Ascending aorta (tissue), 2 donors: Measurements from ENCODE around the gene STRADB. TPM values are rescaled to one million over a fixed set of nuclear protein-coding genes. Genes with fewer than 3 reads are reported as not detected.

Source experiments
- DNase-seq, 2 donors: peaks; one replicate each; pipeline ENCODE4 v3.0.0-alpha.2; 2019; ENCODE audit warnings: low spot score in 2 of 2
- H3K27ac ChIP-seq, 2 donors: fragments of 200-600 bp; sonication (generic); one replicate each; pipeline ENCODE4 v1.5.1; 2016 to 2017; ENCODE audit warnings: mild to moderate bottlenecking in 1 of 2
- H3K27me3 ChIP-seq: fragments of 200-600 bp; sonication (generic); one replicate; pipeline ENCODE4 v1.5.1; 2017
- H3K36me3 ChIP-seq, 2 donors: fragments of 200-600 bp; sonication (generic); one replicate each; pipeline ENCODE4 v1.5.1; 2016
- H3K4me1 ChIP-seq, 2 donors: fragments of 200-600 bp; sonication (generic); one replicate each; pipeline ENCODE4 v1.5.1; 2016 to 2017; ENCODE audit warnings: mild to moderate bottlenecking in 1 of 2
- H3K4me3 ChIP-seq, 2 donors: fragments of 200-600 bp; sonication (generic); one replicate each; pipeline ENCODE4 v1.5.1; 2016 to 2017; ENCODE audit warnings: mild to moderate bottlenecking in 1 of 2
- H3K9me3 ChIP-seq, 2 donors: fragments of 200-600 bp; sonication (generic); one replicate each; pipeline ENCODE4 v1.5.1; 2016
- CTCF ChIP-seq, 3 experiments: fragments of 200-600 bp in 2 of 3; fragments of 450-650 bp in 1 of 3; sonication (generic) in 2 of 3; IDR thresholded peaks; one replicate each; pipeline ENCODE4 v1.5.1; 2016 to 2019; ENCODE audit warnings: antibody characterized with exemption in 3 of 3, mild to moderate bottlenecking in 1 of 3, moderate library complexity in 1 of 3
- intact Hi-C: fragments of 100-400 bp; cut with DNase I; formaldehyde crosslinking; loops from one replicate; pipeline ENCODE4 v1.15.1; 2023
- total RNA-seq: library from RNA; depleted of rRNA; stranded (reverse); fragments of >200 nt; gene quantifications from one replicate; pipeline ENCODE4 v1.1.0, GENCODE V29; 2016

Gene STRADB
- total RNA-seq, 1 donor from 2014 or later = 22.8 TPM

- intact Hi-C loops = no loop called here
- DNase-seq = no peak
- Histone ChIP-seq H3K36me3 (peaks cover 3% of the 10 kb centered on the region in 2 donors), H3K27ac (peak overlapping the region; percentile 65 to 80), H3K4me3 (no peak overlapping the region), H3K4me1 (peaks cover 6 to 43% of the 10 kb centered on the region in 2 donors), H3K9me3 (no peaks in the 10 kb centered on the region), H3K27me3 (no peaks in the 10 kb centered on the region)
- no peak for TF ChIP-seq CTCF (IDR thresholded peaks at IDR 0.05)
Measured at GRCh38 chr2:201404699-201405280, 46.8 kb upstream of the STRADB start.

GRCh38 chr2:201406077-201406662 lies 45.4 kb upstream of the STRADB start:
- TF ChIP-seq CTCF (IDR thresholded peaks at IDR 0.05) = no peak
- peak overlapping the region; percentile 65 to 80 for H3K27ac ChIP-seq
- no peaks in the 10 kb centered on the region for H3K9me3 ChIP-seq
- no peaks in the 10 kb centered on the region for H3K36me3 ChIP-seq
- peak overlapping the region; percentile 4 to 20 for H3K4me3 ChIP-seq
- no peak for DNase-seq
- peaks cover 6 to 51% of the 10 kb centered on the region in 2 donors for H3K4me1 ChIP-seq
- intact Hi-C loops = loop anchor here (1.0 kb wide), 1 partner anchor 45 kb away; the partner anchor contains the start of genes STRADB and TRAK2
- H3K27me3 ChIP-seq = no peaks in the 10 kb centered on the region

GRCh38 chr2:201407265-201407664 lies 44.3 kb upstream of the STRADB start:
- no peak for DNase-seq
- Histone ChIP-seq H3K9me3 (no peaks in the 10 kb centered on the region), H3K36me3 (no peaks in the 10 kb centered on the region), H3K4me1 (peaks cover 6 to 58% of the 10 kb centered on the region in 2 donors), H3K27me3 (no peaks in the 10 kb centered on the region), H3K27ac (peak overlapping the region; percentile 65 to 80), H3K4me3 (peak overlapping the region; percentile 4 to 22)
- intact Hi-C loops = no loop called here
- no peak for TF ChIP-seq CTCF (IDR thresholded peaks at IDR 0.05)

GRCh38 chr2:201408931-201409330 lies 42.6 kb upstream of the STRADB start:
- Histone ChIP-seq H3K27ac (peak overlapping the region; percentile 65 to 80), H3K4me3 (no peak overlapping the region), H3K9me3 (no peaks in the 10 kb centered on the region), H3K4me1 (peaks cover 9 to 69% of the 10 kb centered on the region in 2 donors), H3K27me3 (no peaks in the 10 kb centered on the region), H3K36me3 (no peaks in the 10 kb centered on the region)
- intact Hi-C loops = no loop called here
- TF ChIP-seq CTCF (IDR thresholded peaks at IDR 0.05) = no peak
- no peak for DNase-seq

GRCh38 chr2:201411421-201411820 lies 40.1 kb upstream of the STRADB start:
- intact Hi-C loops = no loop called here
- peak overlapping the region; percentile 80 to 81 for H3K27ac ChIP-seq
- no peaks in the 10 kb centered on the region for H3K9me3 ChIP-seq
- H3K4me3 ChIP-seq = no peak overlapping the region
- no peaks in the 10 kb centered on the region for H3K36me3 ChIP-seq
- peaks cover 3 to 73% of the 10 kb centered on the region in 2 donors for H3K4me1 ChIP-seq
- DNase-seq = no peak
- no peak for TF ChIP-seq CTCF (IDR thresholded peaks at IDR 0.05)
- no peaks in the 10 kb centered on the region for H3K27me3 ChIP-seq
